GM21528 (cell line): ENCODE measurements around the gene CCDC117.
"Not testable (repeated sequence)": the region's sequence is repeated elsewhere in the genome, so short reads cannot be mapped to it uniquely, and the experiment has no call there.

Experiments
- ATAC-seq: cut with Tn5 transposase; IDR thresholded peaks from one replicate; pipeline ENCODE4 v1.9.1; 2021; ENCODE audit warnings: mild to moderate bottlenecking, moderate library complexity; ENCODE audit not compliant: unreplicated experiment, low FRiP score

The CCDC117 gene

GRCh38 chr22:28772633-28773460 lies at the start of gene CCDC117:
TSS of gene CCDC117 (plus strand) at chr22:28772695. CDS start at chr22:28772850, 155 bp downstream.
- ATAC-seq: peak; percentile 88

GRCh38 chr22:28728002-28728401 lies 44.5 kb upstream of the CCDC117 start:
- no peak for ATAC-seq

GRCh38 chr22:28728621-28729313 lies 43.7 kb upstream of the CCDC117 start:
- no peak for ATAC-seq

GRCh38 chr22:28730179-28730578 lies 42.3 kb upstream of the CCDC117 start:
- ATAC-seq: no peak

- no peak for ATAC-seq
Measured at GRCh38 chr22:28734393-28734792, 38.1 kb upstream of the CCDC117 start.

GRCh38 chr22:28736301-28737155 lies 36.0 kb upstream of the CCDC117 start:
- ATAC-seq: no peak

GRCh38 chr22:28737701-28738100 lies 34.8 kb upstream of the CCDC117 start:
- ATAC-seq: no peak

- not testable (repeated sequence) for ATAC-seq
Measured at GRCh38 chr22:28738876-28739275, 33.6 kb upstream of the CCDC117 start.

GRCh38 chr22:28741200-28741784 lies 31.2 kb upstream of the CCDC117 start:
- ATAC-seq: no peak

- ATAC-seq: peak; percentile 87
Measured at GRCh38 chr22:28741785-28742561, 30.5 kb upstream of the CCDC117 start, which contains the start of the genes CHEK2 and HSCB. TSS of gene CHEK2 (minus strand) at chr22:28741820. CDS start at chr22:28734721, 7,099 bp downstream. TSS of gene HSCB (plus strand) at chr22:28742039. CDS start at chr22:28742096, 57 bp downstream.

- no peak for ATAC-seq
Measured at GRCh38 chr22:28742562-28742962, 29.9 kb upstream of the CCDC117 start.

GRCh38 chr22:28743852-28744251 lies 28.6 kb upstream of the CCDC117 start:
- ATAC-seq: no peak

- ATAC-seq: no peak
Measured at GRCh38 chr22:28750471-28750881, 22.0 kb upstream of the CCDC117 start.

GRCh38 chr22:28754512-28754911 lies 18.0 kb upstream of the CCDC117 start:
- not testable (repeated sequence) for ATAC-seq

- no peak for ATAC-seq
Measured at GRCh38 chr22:28759861-28760560, 12.5 kb upstream of the CCDC117 start.

- ATAC-seq: no peak
Measured at GRCh38 chr22:28761449-28761755, 11.1 kb upstream of the CCDC117 start.

- ATAC-seq: not testable (repeated sequence)
Measured at GRCh38 chr22:28762000-28762399, 10.5 kb upstream of the CCDC117 start.

- no peak for ATAC-seq
Measured at GRCh38 chr22:28766628-28767027, 5.9 kb upstream of the CCDC117 start.
